Vagina (tissue), 2 donors: ENCODE data around the gene WDFY2.

Source experiments
- POLR2A ChIP-seq, 2 donors: fragments of 450-650 bp; IDR thresholded peaks; one replicate each; pipeline ENCODE4 v1.6.1; 2017; ENCODE audit warnings: antibody characterized with exemption in 2 of 2, mild to moderate bottlenecking in 2 of 2, moderate library complexity in 2 of 2
- POLR2AphosphoS5 ChIP-seq, 2 donors: sonication (generic); formaldehyde crosslinking; IDR thresholded peaks; one replicate each; pipeline ENCODE4 v1.9.0; 2017; ENCODE audit warnings: antibody characterized with exemption in 2 of 2, mild to moderate bottlenecking in 2 of 2, low read depth in 1 of 2; ENCODE audit not compliant: insufficient read depth in 1 of 2
- TF ChIP-seq, protein P1 (sequence below), 3 experiments: fragments of 450-650 bp in 2 of 3; fragments of 200-600 bp in 1 of 3; sonication (generic) in 1 of 3; IDR thresholded peaks; one replicate each; pipeline ENCODE4 v1.5.1; 2017 to 2019; ENCODE audit warnings: antibody characterized with exemption in 3 of 3, mild to moderate bottlenecking in 2 of 3, moderate library complexity in 2 of 3

DNA sequence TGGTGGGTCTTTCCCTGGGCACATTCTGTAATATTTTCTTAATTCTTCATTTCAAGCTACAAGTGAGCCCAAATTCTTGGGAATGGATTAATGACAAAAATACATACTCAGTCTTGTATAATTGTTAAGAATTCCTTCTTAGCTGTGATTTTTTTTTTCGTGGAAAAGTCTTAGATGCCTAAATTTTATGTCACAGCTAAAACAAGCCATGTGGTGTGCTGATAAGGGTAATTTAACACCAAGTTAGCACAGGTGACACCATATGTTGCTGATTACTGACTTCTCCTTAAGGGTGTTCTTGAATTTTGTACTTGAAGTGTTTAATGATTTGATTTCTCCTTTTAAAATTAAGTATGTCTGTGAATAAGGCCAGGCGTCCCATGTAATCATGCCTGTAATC, 29.3 kb downstream of the WDFY2 start:
- TF ChIP-seq, protein P1, sequence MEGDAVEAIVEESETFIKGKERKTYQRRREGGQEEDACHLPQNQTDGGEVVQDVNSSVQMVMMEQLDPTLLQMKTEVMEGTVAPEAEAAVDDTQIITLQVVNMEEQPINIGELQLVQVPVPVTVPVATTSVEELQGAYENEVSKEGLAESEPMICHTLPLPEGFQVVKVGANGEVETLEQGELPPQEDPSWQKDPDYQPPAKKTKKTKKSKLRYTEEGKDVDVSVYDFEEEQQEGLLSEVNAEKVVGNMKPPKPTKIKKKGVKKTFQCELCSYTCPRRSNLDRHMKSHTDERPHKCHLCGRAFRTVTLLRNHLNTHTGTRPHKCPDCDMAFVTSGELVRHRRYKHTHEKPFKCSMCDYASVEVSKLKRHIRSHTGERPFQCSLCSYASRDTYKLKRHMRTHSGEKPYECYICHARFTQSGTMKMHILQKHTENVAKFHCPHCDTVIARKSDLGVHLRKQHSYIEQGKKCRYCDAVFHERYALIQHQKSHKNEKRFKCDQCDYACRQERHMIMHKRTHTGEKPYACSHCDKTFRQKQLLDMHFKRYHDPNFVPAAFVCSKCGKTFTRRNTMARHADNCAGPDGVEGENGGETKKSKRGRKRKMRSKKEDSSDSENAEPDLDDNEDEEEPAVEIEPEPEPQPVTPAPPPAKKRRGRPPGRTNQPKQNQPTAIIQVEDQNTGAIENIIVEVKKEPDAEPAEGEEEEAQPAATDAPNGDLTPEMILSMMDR (IDR thresholded peaks at IDR 0.05) = no peak
- TF ChIP-seq POLR2AphosphoS5 (IDR thresholded peaks at IDR 0.05; ENCODE audit: insufficient read depth in 1 of 2, low read depth in 1 of 2) = no peak
- no peak for TF ChIP-seq POLR2A (IDR thresholded peaks at IDR 0.05)
